Measurements from ENCODE around the gene SDK1.
"Not testable (repeated sequence)": the region's sequence is repeated elsewhere in the genome, so short reads cannot be mapped to it uniquely, and the experiment has no call there.

The SDK1 gene

DNA sequence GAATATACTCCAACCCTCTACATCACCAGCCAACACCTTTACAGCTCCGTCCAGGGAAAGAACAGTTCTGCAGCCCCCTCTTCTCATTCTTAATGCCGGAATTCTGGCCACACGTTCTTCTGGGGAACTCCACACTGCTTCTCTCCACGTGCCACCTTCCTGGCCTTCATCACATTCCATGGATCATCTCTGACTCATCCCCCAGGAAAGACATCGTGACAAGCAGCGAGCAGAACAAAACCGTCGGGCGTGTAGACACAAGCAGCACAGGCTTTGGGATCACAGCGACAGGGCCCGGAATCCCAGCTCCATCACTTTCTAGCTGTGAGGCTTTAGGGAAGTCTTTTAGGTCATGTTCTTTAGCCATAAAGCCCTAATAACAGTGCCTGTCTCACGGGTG, 790.7 kb downstream of the SDK1 start:
- no peak for DNase-seq

DNA sequence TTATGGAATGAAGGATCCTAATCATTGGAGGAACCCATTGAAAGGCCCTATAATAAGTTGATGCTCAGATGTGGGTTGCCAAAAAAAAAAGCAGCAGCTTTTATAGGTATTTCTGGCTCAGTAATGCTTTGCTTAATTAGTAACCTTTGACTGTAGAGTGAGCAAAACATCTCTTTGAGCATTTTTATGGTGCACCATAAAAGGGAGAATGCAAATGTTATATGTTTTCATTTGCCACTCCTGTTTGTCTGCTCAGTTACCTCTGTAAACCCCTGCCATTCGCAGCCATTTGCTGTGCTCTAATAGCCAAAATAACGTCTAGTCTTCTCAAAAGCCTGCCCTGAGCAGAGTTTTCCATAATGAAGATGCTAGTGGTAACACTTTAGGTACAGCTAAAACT, 792.0 kb downstream of the SDK1 start:
- no peak for DNase-seq

- DNase-seq = no peak
Observed at GRCh38 chr7:4093483-4093882, 792.4 kb downstream of the SDK1 start.

GRCh38 chr7:4094158-4094557, 793.1 kb downstream of the SDK1 start:
- not testable (repeated sequence) for DNase-seq

DNA sequence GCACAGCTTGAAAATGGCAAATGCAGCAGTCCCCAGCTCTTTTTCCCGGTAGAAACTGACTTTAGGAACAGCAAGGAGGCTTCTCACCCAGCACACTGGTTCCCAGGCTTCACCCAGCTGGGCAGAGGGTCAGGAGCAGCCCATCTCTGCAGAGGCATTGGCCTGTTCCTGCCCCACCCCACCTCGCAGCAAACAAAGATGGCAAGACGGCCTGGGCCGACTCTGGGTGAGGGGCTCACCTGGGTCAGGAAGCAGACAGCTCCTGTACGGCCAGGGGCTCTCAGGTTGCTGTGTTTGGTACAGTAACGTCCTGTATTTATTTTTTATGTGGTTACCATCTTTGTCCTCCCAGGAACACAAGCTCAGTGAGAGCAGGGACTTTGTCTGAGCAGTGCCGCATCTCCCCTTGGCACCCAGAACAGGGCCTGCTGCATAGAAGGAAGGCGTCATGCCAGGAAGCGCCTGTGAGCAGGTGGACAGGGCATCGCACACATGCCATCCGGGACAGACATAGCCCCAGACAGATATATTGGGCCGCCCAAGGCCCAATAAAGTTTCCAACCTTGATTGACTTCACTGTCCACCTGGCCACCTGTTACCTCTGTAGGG, 796.1 kb downstream of the SDK1 start:
- no peak for DNase-seq

DNA sequence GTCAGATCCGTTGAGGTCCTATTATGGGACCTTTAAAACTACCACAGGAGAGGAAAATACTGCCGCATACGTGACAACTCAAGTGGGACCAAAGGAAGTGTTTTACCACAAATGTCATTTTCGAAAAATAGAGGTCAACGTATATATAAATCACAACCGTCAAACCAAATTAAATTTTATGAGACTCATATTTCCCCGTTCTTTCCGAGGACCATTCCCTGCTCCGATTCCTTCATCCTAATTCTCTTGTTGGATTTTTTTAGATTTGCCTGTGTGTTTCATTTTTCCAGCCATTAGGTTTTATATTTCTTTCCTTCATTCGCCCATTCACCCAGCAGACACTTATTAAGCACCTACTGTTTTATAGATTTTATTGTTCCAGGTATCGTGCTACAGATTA, 797.1 kb downstream of the SDK1 start:
- DNase-seq = no peak

DNA sequence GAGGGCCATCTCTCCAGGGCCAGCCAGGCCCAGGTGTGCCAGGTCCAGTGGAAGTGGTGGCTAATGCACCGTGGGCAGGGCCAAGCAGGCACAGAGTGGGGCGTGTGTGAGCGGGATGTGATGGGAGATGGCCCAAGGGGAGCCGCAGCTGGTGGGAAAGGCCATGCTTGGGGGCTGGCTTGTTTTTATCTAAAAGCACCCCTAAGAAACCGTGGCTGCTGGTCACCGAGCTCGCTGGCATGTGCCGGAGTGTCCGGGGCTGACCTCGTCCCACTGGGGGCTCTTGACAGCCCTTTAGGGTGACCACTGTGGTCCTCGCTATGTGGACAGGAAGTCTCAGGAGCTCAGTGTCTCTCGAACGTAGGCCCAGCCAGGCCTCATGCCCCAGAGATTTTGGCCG, 798.6 kb downstream of the SDK1 start:
- no peak for DNase-seq

GRCh38 chr7:4100148-4100547, 799.1 kb downstream of the SDK1 start:
- DNase-seq = no peak

GRCh38 chr7:4100691-4101090, 799.6 kb downstream of the SDK1 start:
- DNase-seq = no peak

GRCh38 chr7:4102231-4102841, 801.3 kb downstream of the SDK1 start:
- no peak for DNase-seq

- DNase-seq = no peak
Observed at GRCh38 chr7:4103352-4104091, 802.5 kb downstream of the SDK1 start.

DNA sequence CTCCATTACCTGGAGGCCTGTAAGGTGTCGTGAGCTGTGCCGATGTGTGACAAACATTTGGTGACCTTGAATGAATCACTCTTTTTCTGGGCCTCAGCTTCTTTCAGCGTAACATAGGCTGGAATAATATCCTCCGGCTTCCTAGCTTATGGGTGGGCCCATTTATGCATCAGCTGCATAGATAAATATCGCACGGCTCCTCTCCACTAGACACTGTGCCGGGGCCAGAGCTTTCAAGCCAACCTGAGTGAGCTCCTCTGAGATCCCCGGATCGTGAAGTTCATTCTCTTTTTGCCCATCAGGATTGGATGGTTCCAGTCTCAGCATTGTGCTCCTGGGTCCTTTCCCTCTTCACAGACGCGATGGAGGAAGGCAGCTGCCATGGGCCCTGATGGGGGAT, 806.8 kb downstream of the SDK1 start:
- DNase-seq = no peak

DNA sequence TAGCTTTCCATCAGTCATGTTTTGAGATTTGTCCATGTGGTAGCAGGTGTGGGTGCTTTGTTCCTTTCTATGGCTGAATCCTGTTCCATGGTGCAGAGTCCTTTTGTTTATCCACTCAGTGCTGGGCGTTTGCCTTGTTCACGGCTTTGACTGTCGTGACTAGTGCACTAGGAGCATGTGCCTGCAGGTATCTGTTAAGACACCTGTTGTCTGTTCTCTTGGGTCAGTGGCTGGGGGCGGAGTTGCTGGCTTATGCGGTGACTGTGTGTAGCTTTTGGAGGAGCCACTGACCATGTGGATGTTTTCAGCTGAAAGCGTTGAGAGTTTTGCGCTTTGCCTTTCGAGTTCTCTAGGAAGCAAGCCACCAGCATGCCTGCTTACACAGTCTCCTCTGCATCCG, 807.9 kb downstream of the SDK1 start:
- no peak for DNase-seq

GRCh38 chr7:4109481-4110110, 808.5 kb downstream of the SDK1 start:
- no peak for DNase-seq

GRCh38 chr7:4110438-4110837, 809.4 kb downstream of the SDK1 start:
- no peak for DNase-seq

- DNase-seq = no peak
Observed at GRCh38 chr7:4111166-4111565, 810.1 kb downstream of the SDK1 start.

DNA sequence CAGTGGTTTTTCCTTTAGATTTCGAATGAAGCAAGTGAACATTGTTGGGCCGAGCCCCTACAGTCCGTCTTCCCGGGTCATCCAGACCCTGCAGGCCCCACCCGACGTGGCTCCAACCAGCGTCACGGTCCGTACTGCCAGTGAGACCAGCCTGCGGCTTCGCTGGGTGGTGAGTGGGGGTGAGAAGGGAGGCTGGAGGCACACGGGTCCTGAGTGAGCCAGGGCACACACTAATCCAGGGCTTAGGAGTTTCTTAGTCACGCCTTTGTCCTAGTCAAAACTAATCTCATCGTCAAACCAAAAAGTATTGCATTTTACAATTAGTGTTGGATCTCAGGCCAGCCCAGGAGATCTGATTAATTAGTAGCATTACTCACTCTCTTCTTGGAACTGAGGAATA, 812.2 kb downstream of the SDK1 start:
- DNase-seq = no peak

DNA sequence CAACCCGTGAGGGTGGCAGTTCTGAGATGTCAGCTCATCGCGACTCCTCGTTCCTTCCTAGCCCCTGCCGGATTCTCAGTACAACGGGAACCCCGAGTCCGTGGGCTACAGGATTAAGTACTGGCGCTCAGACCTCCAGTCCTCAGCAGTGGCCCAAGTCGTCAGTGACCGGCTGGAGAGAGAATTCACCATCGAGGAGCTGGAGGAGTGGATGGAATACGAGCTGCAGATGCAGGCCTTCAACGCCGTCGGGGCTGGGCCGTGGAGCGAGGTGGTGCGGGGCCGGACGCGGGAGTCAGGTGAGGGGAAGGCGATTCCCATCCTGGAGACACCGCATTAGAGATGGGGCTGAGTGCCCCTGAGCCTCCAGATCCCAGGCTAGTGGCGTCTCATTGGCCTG, 812.9 kb downstream of the SDK1 start:
- no peak for DNase-seq

DNA sequence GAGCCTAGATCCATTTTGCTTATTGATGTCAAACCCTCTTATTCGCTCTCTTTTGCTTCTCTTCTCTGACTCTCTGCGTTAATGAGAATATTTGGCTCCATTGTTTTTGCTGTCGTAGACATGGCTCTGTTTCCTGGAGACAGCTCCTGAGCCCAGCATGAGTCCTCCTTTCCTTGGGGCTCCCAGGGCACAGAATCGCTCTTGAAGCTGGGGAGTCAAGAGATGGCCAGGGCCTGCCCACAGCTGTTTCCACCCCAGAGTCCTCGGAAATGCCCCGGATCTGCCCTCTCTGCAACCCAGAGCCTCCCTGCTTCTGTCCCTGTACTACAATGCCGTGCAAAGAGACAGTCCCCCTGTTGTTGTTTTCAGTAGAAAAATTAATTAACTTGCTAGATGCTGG, 814.4 kb downstream of the SDK1 start:
- DNase-seq = no peak

- no peak for DNase-seq
Observed at GRCh38 chr7:4115941-4116610, 815.0 kb downstream of the SDK1 start.

DNA sequence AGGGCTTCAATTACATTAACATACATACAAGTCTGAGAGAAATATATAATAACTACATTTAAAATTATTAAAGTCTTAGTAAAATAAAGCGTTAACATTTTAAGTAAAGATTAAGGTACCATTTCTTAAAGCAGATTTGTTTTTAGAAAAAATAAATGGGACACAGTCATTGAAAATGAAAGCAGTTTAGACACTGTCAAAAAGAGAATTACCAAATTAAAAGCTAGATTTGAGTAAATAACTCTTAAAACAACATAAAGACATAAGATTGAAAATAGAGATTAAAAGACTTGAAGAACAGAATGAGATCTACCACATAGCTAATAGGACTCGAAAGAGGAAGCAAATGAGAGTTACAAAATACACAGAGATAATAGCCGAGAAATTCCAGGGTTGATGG, 818.8 kb downstream of the SDK1 start:
- no peak for DNase-seq

GRCh38 chr7:4123346-4123745, 822.3 kb downstream of the SDK1 start:
- DNase-seq = no peak

DNA sequence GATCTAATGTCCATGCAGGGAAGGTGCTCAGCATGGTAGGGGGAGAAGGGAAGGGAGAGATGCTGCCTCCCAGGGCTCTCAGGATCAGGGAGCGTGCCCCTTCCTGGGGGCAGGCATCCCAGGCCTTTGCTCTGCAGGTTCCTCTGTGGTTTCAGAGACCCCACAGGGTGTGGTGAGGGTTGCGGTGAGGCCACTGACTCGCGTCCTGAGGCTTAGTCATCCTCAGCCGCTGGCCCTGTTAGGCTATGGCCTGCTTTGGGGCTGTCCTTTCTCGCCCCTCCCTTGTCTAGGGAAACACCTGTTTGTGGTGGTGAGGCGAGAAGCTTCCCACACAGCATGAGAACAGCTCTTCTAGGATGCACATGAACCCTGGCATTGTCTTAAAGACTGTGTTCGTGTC, 822.8 kb downstream of the SDK1 start:
- DNase-seq = no peak

All from NCI-H1417 treated with DMSO at 0.1 percent for 48 hours (cell line).